Activated T-helper 2 cell treated with anti-CD3 and anti-CD28 coated beads, Interferon-gamma antibody, Interleukin-2, Interleukin-4, amounts not matched to agents 10 μg/mL and 5 μg/mL and 100 μg/mL, durations not matched to agents 14 hours and 24 hours and 36 hours (primary cell): ENCODE data around the gene C13orf46. TPM values are rescaled to one million over a fixed set of nuclear protein-coding genes. Genes with fewer than 3 reads are reported as not detected.

Source experiments
- DNase-seq: peaks from one replicate; pipeline ENCODE4 v3.0.0; 2021; ENCODE audit warnings: low spot score
- H3K27ac Mint-ChIP-seq: one replicate; pipeline ENCODE4 v1.8.0; 2021; ENCODE audit warnings: mixed read lengths
- H3K27me3 Mint-ChIP-seq: one replicate; pipeline ENCODE4 v1.8.0; 2021; ENCODE audit warnings: low read depth, mixed read lengths
- H3K36me3 Mint-ChIP-seq: one replicate; pipeline ENCODE4 v1.8.0; 2021; ENCODE audit warnings: low read depth, mixed read lengths
- H3K4me1 Mint-ChIP-seq: one replicate; pipeline ENCODE4 v1.8.0; 2021; ENCODE audit warnings: low read depth, mixed read lengths
- H3K4me3 Mint-ChIP-seq: one replicate; pipeline ENCODE4 v1.8.0; 2021; ENCODE audit warnings: low read depth, mild to moderate bottlenecking, moderate library complexity, mixed read lengths
- H3K9me3 Mint-ChIP-seq: one replicate; pipeline ENCODE4 v1.8.0; 2021; ENCODE audit warnings: mixed read lengths
- intact Hi-C: fragments of 100-400 bp; cut with micrococcal nuclease; formaldehyde crosslinking; loops from one replicate; pipeline ENCODE4 v1.15.1; 2023
- total RNA-seq: library from RNA; stranded (reverse); gene quantifications from 2 replicates; pipeline ENCODE4 v1.2.3, GENCODE V29; 2022

The C13orf46 gene
- total RNA-seq, 1 donor from 2014 or later = 0.27 TPM

DNA sequence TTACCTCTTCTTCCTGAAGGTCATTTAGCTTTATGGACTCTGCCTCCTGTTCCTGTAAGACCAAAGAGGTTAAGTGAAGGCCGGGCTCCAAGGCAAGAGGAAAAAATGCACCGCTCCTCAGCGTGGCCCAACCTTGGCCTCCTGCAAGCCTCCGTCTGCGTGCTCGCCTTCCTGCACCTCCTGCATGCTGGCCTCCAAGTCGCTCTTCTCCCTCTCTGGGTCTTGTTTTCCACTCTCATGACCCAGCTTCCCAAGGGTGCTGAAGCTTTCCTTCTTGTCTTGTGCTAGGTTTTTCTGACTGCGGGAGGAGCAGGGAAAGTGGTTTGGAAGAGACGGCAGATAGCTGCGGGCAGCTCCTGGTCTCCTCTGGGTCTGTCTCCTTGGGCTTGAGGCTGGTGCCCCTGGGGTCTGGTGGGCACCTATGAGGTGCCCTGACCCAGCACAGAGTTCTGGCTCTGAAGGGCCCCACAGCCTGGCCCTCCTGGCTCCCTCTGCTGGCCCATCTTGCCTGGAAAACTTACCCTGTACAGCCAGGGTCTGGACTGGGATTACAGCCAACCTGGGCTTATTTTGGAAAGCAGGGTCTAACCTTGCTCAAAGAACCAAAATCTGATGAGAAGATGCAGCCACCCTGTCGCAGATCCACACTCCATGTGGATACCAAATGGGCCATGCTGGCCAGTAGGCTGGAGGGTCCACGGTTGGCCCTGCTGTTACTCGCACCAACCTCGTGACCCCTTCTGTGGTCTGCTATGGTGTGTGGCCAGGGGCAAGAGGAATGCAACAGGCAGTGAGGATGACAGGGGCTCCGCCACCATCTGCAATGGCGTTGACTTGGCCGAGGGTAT lies 5.2 kb downstream of the C13orf46 start:
- Mint-ChIP-seq H3K27ac (no peak overlapping the region), H3K4me3 (no peak overlapping the region), H3K27me3 (no peaks in the 10 kb centered on the region), H3K9me3 (no peaks in the 10 kb centered on the region), H3K4me1 (no peaks in the 10 kb centered on the region), H3K36me3 (no peaks in the 10 kb centered on the region)
- no peak for DNase-seq
- intact Hi-C loops = no loop called here

DNA sequence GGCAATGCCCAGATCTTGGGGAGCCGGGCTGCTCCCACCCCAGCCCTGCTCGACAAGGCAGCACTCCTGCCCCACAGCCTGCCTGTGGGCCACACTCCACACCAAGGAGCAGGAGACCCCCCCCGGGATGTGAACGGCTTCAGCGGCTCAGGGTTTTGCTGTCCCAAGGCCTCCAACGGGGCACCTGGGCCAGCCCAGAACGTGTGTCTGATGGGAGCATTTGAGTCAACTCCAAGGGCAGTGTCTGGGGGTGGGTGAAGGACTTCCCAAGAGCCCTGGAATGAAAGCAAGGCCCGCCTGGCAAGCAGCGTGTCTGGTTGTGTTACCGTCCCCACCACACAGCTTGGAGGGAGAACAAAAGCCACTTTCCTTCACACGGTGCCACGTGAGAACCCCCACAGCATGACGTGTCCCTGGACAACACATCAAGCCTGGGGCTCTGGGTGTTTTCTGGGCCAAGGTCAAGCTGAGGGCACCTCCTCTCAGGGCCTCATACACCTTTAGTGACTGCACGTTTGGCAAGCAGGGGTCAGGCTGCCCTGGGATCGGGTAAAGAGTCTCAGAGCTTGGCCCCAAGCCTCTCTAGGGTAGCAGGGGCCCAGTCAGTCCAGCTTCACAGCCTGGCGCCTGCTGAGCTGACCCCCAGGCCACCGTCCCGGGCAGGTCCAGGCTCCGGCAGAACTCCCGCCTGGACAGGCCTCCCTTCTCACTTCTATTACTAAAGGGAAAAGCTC lies 6.0 kb downstream of the C13orf46 start:
- no peaks in the 10 kb centered on the region for H3K4me1 Mint-ChIP-seq
- no peaks in the 10 kb centered on the region for H3K9me3 Mint-ChIP-seq
- DNase-seq = no peak
- intact Hi-C loops = no loop called here
- H3K36me3 Mint-ChIP-seq = no peaks in the 10 kb centered on the region
- H3K27me3 Mint-ChIP-seq = no peaks in the 10 kb centered on the region
- no peak overlapping the region for H3K27ac Mint-ChIP-seq
- no peak overlapping the region for H3K4me3 Mint-ChIP-seq

DNA sequence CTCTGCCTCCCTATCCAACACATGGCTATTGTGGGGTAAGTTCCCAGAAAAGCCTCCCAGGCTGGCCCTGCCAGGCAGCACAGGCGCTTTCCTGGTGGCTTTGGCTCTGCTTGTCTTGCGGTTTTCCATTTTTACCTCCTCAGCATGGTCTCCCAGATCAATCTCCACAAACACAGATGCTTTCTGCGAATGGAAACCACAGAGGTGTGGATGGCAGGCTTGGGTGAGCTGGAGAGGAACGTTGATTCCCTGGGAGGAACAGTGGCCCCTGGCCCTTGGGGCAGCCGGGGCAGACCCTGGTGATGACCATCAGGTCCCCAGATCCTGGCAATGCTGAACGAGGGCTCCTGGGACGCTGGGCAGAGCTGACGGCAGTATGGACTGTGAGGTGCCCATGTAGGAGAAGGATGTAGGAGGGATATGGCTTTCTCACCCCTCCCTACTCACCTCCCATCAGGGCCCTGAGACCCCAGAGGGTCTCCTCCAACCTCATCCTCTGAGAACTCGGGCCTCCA lies 6.6 kb downstream of the C13orf46 start:
- H3K27ac Mint-ChIP-seq = no peak overlapping the region
- DNase-seq = no peak
- intact Hi-C loops = no loop called here

DNA sequence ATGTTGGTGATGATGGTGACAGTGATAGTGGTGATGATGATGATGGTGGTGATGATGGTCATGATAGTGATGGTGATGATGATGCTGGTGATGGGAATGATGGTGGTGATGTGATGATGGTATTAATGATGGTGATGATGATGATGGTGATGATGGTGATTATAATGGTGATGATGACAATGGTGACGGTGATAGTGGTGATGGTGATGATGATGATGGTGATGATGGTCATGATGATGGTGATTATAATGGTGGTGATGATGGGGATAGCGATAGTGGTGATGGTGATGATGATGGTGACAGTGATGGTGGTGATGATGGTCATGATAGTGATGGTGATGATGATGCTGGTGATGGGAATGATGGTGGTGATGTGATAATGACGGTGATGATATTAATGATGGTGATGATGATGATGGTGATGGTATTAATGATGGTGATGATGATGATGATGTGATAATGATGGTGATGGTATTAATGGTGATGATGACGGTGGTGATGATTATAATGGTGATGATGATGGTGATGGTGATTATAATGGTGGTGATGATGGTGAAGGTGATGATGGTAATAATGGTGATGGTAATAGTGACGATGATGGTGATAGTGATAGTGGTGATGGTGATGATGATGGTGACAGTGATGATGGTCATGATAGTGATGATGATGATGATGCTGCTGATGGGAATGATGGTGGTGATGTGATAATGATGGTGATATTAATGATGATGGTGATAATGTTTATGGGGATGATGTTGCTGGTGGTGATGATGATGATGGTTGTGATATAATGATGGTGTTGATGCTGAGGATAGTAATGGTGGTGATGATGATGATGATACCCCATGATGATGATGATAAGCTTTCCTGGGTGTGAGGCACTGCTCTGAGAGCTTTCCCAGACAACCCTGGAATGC lies 7.7 kb downstream of the C13orf46 start:
- intact Hi-C loops = no loop called here
- peaks cover 7% of the 10 kb centered on the region for H3K9me3 Mint-ChIP-seq
- no peak for DNase-seq
- no peaks in the 10 kb centered on the region for H3K36me3 Mint-ChIP-seq
- H3K27me3 Mint-ChIP-seq = no peaks in the 10 kb centered on the region
- H3K4me1 Mint-ChIP-seq = no peaks in the 10 kb centered on the region
- no peak overlapping the region for H3K27ac Mint-ChIP-seq
- H3K4me3 Mint-ChIP-seq = no peak overlapping the region

More for the DNA sequence above, 6.6 kb downstream of the C13orf46 start:
- Mint-ChIP-seq H3K4me3 (no peak overlapping the region), H3K4me1 (no peaks in the 10 kb centered on the region), H3K27me3 (no peaks in the 10 kb centered on the region), H3K36me3 (no peaks in the 10 kb centered on the region), H3K9me3 (no peaks in the 10 kb centered on the region)

DNA sequence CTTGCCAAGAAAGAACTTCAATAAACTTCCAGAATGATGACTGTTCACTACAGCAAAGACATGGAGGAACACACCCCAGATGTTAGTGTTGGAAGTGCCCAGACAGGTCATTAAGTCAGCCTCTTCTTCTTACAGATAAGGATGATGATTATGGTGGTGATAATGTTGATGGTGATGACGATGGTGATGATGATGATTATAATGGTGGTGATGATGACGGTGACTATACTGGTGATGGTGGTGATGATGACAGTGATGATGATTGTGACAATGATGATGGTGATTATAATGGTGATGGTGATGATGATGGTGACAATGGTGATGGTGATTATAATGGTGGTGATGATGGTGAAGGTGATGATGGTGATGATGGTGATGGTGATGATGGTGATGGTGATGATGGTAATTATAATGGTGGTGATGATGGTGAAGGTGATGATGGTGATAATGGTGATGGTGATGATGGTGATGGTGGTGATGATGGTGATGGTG lies 8.4 kb downstream of the C13orf46 start:
- Mint-ChIP-seq H3K4me3 (no peak overlapping the region), H3K36me3 (no peaks in the 10 kb centered on the region), H3K27me3 (no peaks in the 10 kb centered on the region), H3K4me1 (no peaks in the 10 kb centered on the region), H3K27ac (no peak overlapping the region), H3K9me3 (peaks cover 9% of the 10 kb centered on the region)
- DNase-seq = no peak
- intact Hi-C loops = no loop called here

DNA sequence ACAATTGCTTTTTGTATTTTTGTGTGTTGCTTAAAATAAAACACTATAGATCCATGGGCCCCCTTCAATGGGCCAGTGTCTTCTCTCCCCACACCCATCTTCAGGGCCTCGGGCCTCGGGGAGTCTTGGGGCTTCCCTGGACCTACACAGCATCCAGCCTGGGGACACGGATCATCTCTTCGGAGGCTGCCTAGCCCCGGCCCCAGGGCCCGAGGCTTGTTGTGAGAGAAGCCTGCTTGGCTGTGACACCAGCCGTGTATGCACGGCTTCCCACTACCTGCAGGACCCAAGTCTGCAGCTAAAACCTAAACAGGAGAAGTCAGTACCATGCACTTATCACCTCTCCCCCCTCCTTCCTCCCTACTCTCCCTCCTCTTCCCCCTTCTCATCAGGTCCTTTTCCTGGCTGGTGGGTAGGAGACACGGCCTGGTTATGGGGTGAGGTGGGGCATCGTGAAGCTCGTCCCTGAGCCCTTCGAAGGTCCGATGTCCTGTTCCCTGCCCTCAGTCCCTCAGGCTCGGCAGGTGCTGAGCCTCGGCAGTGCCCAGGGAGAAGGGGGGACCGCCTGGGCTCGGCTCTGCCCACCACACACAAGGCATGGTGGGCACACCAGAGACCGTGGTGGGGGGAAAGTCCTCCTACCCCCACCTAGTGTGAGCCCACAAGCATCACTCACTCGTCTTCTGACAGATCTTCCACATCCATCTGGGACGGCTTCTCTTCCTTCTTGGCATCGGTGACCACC lies 9.5 kb downstream of the C13orf46 start:
- no peaks in the 10 kb centered on the region for H3K4me1 Mint-ChIP-seq
- DNase-seq = no peak
- intact Hi-C loops = no loop called here

DNA sequence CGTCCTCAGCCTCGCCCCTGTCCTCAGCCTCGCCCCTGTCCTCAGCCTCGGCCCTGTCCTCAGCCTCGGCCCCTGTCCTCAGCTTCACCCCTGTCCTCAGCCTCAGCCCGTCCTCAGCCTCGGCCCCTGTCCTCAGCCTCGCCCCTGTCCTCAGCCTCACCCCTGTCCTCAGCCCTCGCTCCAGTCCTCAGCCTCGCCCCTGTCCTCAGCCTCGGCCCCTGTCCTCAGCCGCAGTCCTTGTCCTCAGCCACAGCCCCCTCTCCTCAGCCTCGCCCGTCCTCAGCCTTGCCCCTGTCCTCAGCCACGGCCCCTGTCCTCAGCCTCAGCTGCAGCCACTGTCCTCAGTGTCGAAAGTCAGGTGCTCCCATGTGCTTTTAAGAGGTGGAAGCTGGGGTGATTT lies 10.5 kb downstream of the C13orf46 start:
- no peak overlapping the region for H3K27ac Mint-ChIP-seq
- no peak overlapping the region for H3K4me3 Mint-ChIP-seq
- no peaks in the 10 kb centered on the region for H3K27me3 Mint-ChIP-seq
- H3K9me3 Mint-ChIP-seq = peaks cover 27% of the 10 kb centered on the region
- H3K36me3 Mint-ChIP-seq = no peaks in the 10 kb centered on the region
- no peak for DNase-seq
- no peaks in the 10 kb centered on the region for H3K4me1 Mint-ChIP-seq
- intact Hi-C loops = no loop called here

More for the DNA sequence above, 9.5 kb downstream of the C13orf46 start:
- Mint-ChIP-seq H3K9me3 (peaks cover 17% of the 10 kb centered on the region), H3K27ac (no peak overlapping the region), H3K27me3 (no peaks in the 10 kb centered on the region), H3K4me3 (no peak overlapping the region), H3K36me3 (no peaks in the 10 kb centered on the region)

DNA sequence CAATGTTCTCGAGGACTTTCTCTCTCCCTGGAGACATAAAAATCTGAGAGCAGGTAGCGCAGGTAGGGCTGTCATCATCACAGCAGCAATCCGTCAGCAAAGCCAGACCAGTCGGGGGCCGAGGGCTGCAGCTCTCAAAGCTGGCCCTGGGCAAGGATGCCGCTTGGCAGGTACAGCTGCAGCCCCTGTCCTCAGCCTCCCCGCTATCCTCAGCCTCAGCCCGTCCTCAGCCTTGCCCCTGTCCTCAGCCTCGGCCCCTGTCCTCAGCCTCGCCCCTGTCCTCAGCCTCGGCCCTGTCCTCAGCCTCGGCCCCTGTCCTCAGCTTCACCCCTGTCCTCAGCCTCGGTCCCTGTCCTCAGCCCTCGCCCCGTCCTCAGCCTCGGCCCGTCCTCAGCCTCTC lies 10.9 kb downstream of the C13orf46 start:
- H3K4me1 Mint-ChIP-seq = no peaks in the 10 kb centered on the region
- no peaks in the 10 kb centered on the region for H3K36me3 Mint-ChIP-seq
- no peak overlapping the region for H3K27ac Mint-ChIP-seq
- intact Hi-C loops = no loop called here
- no peak for DNase-seq
- H3K27me3 Mint-ChIP-seq = no peaks in the 10 kb centered on the region
- H3K9me3 Mint-ChIP-seq = peaks cover 31% of the 10 kb centered on the region
- H3K4me3 Mint-ChIP-seq = no peak overlapping the region

DNA sequence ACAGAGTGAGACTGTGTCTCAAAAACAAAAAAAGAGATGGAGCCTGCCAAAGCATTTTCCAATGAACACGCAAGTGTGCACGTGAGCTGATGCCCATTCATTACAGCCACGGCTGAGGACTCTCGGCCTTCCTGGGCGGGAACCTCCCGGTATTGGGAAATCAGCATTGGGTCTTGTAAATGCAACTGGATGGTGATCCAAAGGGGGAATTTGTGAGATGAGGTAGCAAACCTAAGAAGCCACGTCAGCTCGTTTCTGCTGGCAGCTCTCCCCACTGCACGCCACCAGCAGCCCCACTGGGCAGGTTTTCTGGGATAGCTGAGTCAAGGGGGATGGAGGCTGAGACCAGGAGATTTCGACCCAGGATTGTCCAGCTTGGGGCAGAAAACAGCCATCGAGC lies 11.5 kb downstream of the C13orf46 start:
- no peaks in the 10 kb centered on the region for H3K27me3 Mint-ChIP-seq
- no peak overlapping the region for H3K27ac Mint-ChIP-seq
- intact Hi-C loops = no loop called here
- H3K4me1 Mint-ChIP-seq = no peaks in the 10 kb centered on the region
- H3K9me3 Mint-ChIP-seq = peaks cover 37% of the 10 kb centered on the region
- DNase-seq = no peak
- no peaks in the 10 kb centered on the region for H3K36me3 Mint-ChIP-seq
- H3K4me3 Mint-ChIP-seq = no peak overlapping the region

DNA sequence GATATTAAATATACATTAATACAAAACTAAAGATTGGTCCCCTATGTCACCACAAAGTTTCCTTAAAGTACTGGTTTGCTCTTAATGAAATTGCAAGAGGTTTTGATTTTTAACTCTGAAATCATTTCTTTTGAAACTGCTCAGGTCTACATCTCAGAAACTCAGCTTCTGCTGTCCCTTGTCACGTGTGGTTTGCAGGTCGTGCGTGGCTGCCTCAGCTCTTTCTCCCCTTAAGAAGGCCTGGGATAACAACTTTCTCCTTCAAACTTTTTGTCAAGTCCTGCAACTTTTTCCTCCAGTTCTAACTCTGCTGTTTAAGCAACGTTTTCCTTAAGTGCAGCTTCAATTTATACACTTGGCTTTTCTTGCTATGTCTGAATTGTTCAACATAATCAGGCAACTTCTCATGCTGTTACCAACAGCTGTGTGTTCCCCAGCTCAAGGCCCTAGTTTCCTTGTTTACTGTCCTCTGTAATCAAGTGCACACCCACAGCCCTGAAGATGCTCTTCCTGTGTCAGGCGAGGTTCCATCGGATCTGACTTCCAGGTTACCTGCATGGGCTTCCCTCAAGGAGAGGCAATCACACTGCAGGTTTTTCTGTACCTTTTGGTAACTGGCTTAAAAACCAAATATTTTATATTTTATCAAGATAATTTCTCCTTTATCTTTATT lies 13.5 kb downstream of the C13orf46 start:
- H3K4me3 Mint-ChIP-seq = no peak overlapping the region
- intact Hi-C loops = no loop called here
- H3K27ac Mint-ChIP-seq = no peak overlapping the region
- peaks cover 46% of the 10 kb centered on the region for H3K9me3 Mint-ChIP-seq
- H3K36me3 Mint-ChIP-seq = no peaks in the 10 kb centered on the region
- no peak for DNase-seq
- H3K4me1 Mint-ChIP-seq = no peaks in the 10 kb centered on the region
- no peaks in the 10 kb centered on the region for H3K27me3 Mint-ChIP-seq

DNA sequence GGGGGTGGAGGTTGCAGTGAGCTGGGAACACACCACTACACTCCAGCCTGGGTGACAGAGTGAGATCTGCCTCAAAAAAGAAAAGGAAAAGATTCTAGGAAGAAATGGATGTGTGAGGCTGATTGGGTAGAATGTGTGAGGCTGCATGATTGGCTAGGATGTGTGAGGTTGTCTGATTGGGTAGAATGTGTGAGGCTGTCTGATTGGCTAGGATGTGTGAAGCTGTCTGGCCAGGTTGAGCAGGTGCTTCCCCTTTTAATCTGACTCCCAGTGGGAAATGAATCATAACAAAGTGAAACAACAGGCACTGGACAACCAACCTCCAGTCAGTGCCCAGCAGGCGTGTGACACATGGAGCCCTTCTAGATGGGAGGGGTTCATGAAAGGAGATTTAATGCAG lies 14.7 kb downstream of the C13orf46 start:
- no peak for DNase-seq
- intact Hi-C loops = no loop called here
- Mint-ChIP-seq H3K9me3 (peaks cover 46% of the 10 kb centered on the region), H3K4me1 (no peaks in the 10 kb centered on the region), H3K27ac (no peak overlapping the region), H3K4me3 (no peak overlapping the region), H3K36me3 (no peaks in the 10 kb centered on the region), H3K27me3 (no peaks in the 10 kb centered on the region)
